Measurements from ENCODE around the gene NPFFR1. TPM values are rescaled to one million over a fixed set of nuclear protein-coding genes. Genes with fewer than 3 reads are reported as not detected.

The NPFFR1 gene
- total RNA-seq, 2 donors from 2014 or later = 0.02 TPM; not detected in 1

- Histone ChIP-seq H3K9ac (ENCODE audit: extremely low read depth, low read length, poor library complexity, severe bottlenecking) (peak overlapping the region; percentile 82), H3K9me3 (ENCODE audit: control insufficient read depth, low read length) (peaks cover 4% of the 10 kb centered on the region), H3K27me3 (ENCODE audit: control insufficient read depth, insufficient read depth, low read length, poor library complexity, severe bottlenecking) (no peaks in the 10 kb centered on the region), H3K4me3 (ENCODE audit: low read length) (peak overlapping the region; percentile 90), H3K27ac (ENCODE audit: low read depth, low read length) (no peak overlapping the region), H3K36me3 (ENCODE audit: control insufficient read depth, insufficient read depth, low read length) (peaks cover 27% of the 10 kb centered on the region), H3K4me1 (ENCODE audit: control insufficient read depth, insufficient read depth, low read length) (no peaks in the 10 kb centered on the region)
- Mint-ChIP-seq H3K9me3 (peaks cover 8% of the 10 kb centered on the region), H3K4me3 (peak overlapping the region; percentile 83), H3K27ac (peak overlapping the region; percentile 94), H3K36me3 (ENCODE audit: low read depth) (peaks cover 14% of the 10 kb centered on the region), H3K4me1 (peaks cover 4% of the 10 kb centered on the region), H3K27me3 (ENCODE audit: insufficient read depth) (peaks cover 13% of the 10 kb centered on the region)
- TF ChIP-seq CTCF (conservative IDR thresholded peaks at IDR 0.05) = no peak
- WGBS, 2 experiments (ENCODE audit: insufficient coverage in 1 of 2, insufficient read length in 1 of 2) = 2 to 3% methylated on average over 12 to 39 of the region's 39 CpGs
- peak; percentile 71 for DNase-seq
Observed at GRCh38 chr10:70232155-70232858, 51.5 kb downstream of the NPFFR1 start.

GRCh38 chr10:70228491-70228890 is 55.3 kb downstream of the NPFFR1 start:
- no peak overlapping the region for H3K4me3 ChIP-seq (ENCODE audit: low read length)
- 86 to 89% methylated on average over 1 of the region's 1 CpG for WGBS, 2 experiments (ENCODE audit: insufficient coverage in 1 of 2, insufficient read length in 1 of 2)
- no peaks in the 10 kb centered on the region for H3K9me3 ChIP-seq (ENCODE audit: control insufficient read depth, low read length)
- H3K27ac ChIP-seq (ENCODE audit: low read depth, low read length) = no peak overlapping the region
- Mint-ChIP-seq H3K36me3 (ENCODE audit: low read depth) (peaks cover 11% of the 10 kb centered on the region), H3K9me3 (no peaks in the 10 kb centered on the region), H3K27ac (no peak overlapping the region), H3K4me1 (peaks cover 4% of the 10 kb centered on the region), H3K27me3 (ENCODE audit: insufficient read depth) (no peaks in the 10 kb centered on the region), H3K4me3 (no peak overlapping the region)
- no peak for DNase-seq
- H3K36me3 ChIP-seq (ENCODE audit: control insufficient read depth, insufficient read depth, low read length) = peaks cover 42% of the 10 kb centered on the region
- no peak overlapping the region for H3K9ac ChIP-seq (ENCODE audit: extremely low read depth, low read length, poor library complexity, severe bottlenecking)
- H3K4me1 ChIP-seq (ENCODE audit: control insufficient read depth, insufficient read depth, low read length) = no peaks in the 10 kb centered on the region
- no peak for TF ChIP-seq CTCF (conservative IDR thresholded peaks at IDR 0.05)
- no peaks in the 10 kb centered on the region for H3K27me3 ChIP-seq (ENCODE audit: control insufficient read depth, insufficient read depth, low read length, poor library complexity, severe bottlenecking)

- Histone ChIP-seq H3K27ac (ENCODE audit: low read depth, low read length) (no peak overlapping the region), H3K27me3 (ENCODE audit: control insufficient read depth, insufficient read depth, low read length, poor library complexity, severe bottlenecking) (no peaks in the 10 kb centered on the region), H3K9ac (ENCODE audit: extremely low read depth, low read length, poor library complexity, severe bottlenecking) (no peak overlapping the region), H3K4me3 (ENCODE audit: low read length) (no peak overlapping the region), H3K36me3 (ENCODE audit: control insufficient read depth, insufficient read depth, low read length) (peaks cover 50% of the 10 kb centered on the region), H3K4me1 (ENCODE audit: control insufficient read depth, insufficient read depth, low read length) (no peaks in the 10 kb centered on the region), H3K9me3 (ENCODE audit: control insufficient read depth, low read length) (no peaks in the 10 kb centered on the region)
- DNase-seq = no peak
- 98 to 100% methylated on average over 1 to 3 of the region's 3 CpGs for WGBS, 2 experiments (ENCODE audit: insufficient coverage in 1 of 2, insufficient read length in 1 of 2)
- Mint-ChIP-seq H3K27ac (no peak overlapping the region), H3K4me1 (peaks cover 4% of the 10 kb centered on the region), H3K4me3 (no peak overlapping the region), H3K36me3 (ENCODE audit: low read depth) (peaks cover 14% of the 10 kb centered on the region), H3K9me3 (no peaks in the 10 kb centered on the region), H3K27me3 (ENCODE audit: insufficient read depth) (no peaks in the 10 kb centered on the region)
- no peak for TF ChIP-seq CTCF (conservative IDR thresholded peaks at IDR 0.05)
Observed at GRCh38 chr10:70227548-70228320, 56.1 kb downstream of the NPFFR1 start.
